WTC11 (cell line): ENCODE measurements around the gene WWP2. TPM values are rescaled to one million over a fixed set of nuclear protein-coding genes. Genes with fewer than 3 reads are reported as not detected.
A peak's percentile ranks its signal among the peaks of the same experiment; 100 is the strongest.
"Not testable (repeated sequence)": the region's sequence is repeated elsewhere in the genome, so short reads cannot be mapped to it uniquely, and the experiment has no call there.

Experiments
- ATAC-seq: fragments of 200-7000 bp; cut with Tn5 transposase; 2 replicates; pipeline ENCODE4 v1.10.0; 2021; ENCODE audit warnings: mild to moderate bottlenecking, moderate library complexity
- CTCF ChIA-PET: fragments of 300-600 bp; sonication (Branson Sonifier 250); formaldehyde crosslinking; loops from one replicate; lab custom pipeline; 2021; ENCODE audit warnings: antibody characterized with exemption; lab: Charles Lee
- POLR2A ChIA-PET: fragments of 350-600 bp; sonication (Branson Sonifier 250); formaldehyde crosslinking; loops from one replicate; lab custom pipeline; 2021; ENCODE audit warnings: antibody characterized with exemption; lab: Charles Lee
- DNase-seq: peaks from one replicate; pipeline ENCODE4 v3.0.0; 2021; ENCODE audit warnings: low spot score
- H3K27ac Mint-ChIP-seq: 2 replicates; pipeline ENCODE4 v1.8.0; 2021; ENCODE audit warnings: mixed read lengths
- H3K27me3 Mint-ChIP-seq: 2 replicates; pipeline ENCODE4 v1.8.0; 2021; ENCODE audit warnings: low read depth, mild to moderate bottlenecking, moderate library complexity, mixed read lengths
- H3K36me3 Mint-ChIP-seq: 2 replicates; pipeline ENCODE4 v1.8.0; 2021; ENCODE audit warnings: mixed read lengths
- H3K4me1 Mint-ChIP-seq: 2 replicates; pipeline ENCODE4 v1.8.0; 2022; ENCODE audit warnings: mixed read lengths
- H3K4me3 Mint-ChIP-seq: 2 replicates; pipeline ENCODE4 v1.8.0; 2021; ENCODE audit warnings: mild to moderate bottlenecking, moderate library complexity, mixed read lengths
- H3K9me3 Mint-ChIP-seq: 2 replicates; pipeline ENCODE4 v1.8.0; 2021; ENCODE audit warnings: mixed read lengths
- microRNA-seq: library from miRNA; unstranded; fragments of <30 nt; microRNA quantifications from one replicate; pipeline ENCODE4 v1.2.0, GENCODE V29; 2022; ENCODE audit warnings: borderline number of aligned reads
- total RNA-seq: library from RNA; stranded (reverse); gene quantifications from 3 replicates; pipeline ENCODE4 v1.2.3, GENCODE V29; 2021

The WWP2 gene
- total RNA-seq, 1 experiment from 2014 or later, result 39.1 TPM

DNA sequence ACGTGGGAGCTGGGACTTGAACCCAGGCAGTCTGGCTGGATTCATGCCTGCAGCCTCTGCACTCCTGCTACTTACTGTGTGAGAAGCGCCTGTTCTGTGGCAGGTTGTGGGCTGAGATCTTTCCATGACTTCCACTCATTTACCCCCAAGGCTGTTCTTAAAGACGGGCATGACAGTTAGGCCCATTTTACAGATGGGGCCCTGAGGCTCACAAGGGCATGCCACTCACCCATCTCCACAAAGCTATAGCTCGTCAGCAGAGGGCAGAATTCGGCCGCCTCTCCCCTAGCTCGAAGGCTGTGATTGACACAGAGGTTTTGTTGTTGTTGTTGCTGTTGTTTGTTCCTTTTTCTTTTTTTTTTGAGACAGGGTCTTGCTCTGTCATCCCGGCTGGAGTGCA lies 210.8 kb downstream of the WWP2 start:
- CTCF ChIA-PET, H3K4me1 Mint-ChIP-seq, H3K4me3 Mint-ChIP-seq, H3K27ac Mint-ChIP-seq, H3K27me3 Mint-ChIP-seq, H3K9me3 Mint-ChIP-seq, ATAC-seq, DNase-seq, H3K36me3 Mint-ChIP-seq, POLR2A ChIA-PET: not testable (repeated sequence)

DNA sequence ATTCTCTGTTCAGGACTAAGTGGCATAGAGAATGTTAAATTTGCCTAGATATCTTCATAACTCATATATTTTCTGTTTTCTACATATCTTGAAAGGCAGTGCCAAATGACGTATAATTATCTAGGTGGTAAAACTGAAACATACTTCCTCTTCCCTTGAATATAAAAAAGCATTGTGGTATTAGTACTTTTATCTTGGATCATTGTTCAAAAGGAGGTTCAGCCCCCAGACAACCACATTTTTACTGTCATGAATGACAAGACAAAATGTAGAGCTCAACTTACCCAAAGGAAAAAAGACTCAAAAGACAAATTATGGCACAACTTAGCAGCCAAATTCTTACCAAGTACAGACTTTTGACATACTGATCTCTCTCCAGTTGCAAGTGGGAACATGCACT lies 223.1 kb downstream of the WWP2 start:
- H3K4me1 Mint-ChIP-seq, H3K9me3 Mint-ChIP-seq, H3K4me3 Mint-ChIP-seq, CTCF ChIA-PET, DNase-seq, H3K27me3 Mint-ChIP-seq, ATAC-seq, H3K27ac Mint-ChIP-seq, H3K36me3 Mint-ChIP-seq, POLR2A ChIA-PET: not testable (repeated sequence)

Small RNA genes lying within 50 kb of the gene (microRNA-seq; reads per million reads assigned to microRNA genes)
- 1,618 reads per million, percentile 94 among the genes with 10 or more reads in this experiment for gene MIR140

Other genes starting within 250 kb of the WWP2 start
- gene NFAT5, start 196.4 kb upstream of the WWP2 start, total RNA-seq, result 23.2 to 23.7 TPM (median 23.5 TPM) in 3 replicates
- 32.6 to 38.9 TPM (median 34.7 TPM) in 3 replicates for gene NQO1, start 35.8 kb upstream of the WWP2 start, total RNA-seq
- gene NOB1, start 7.4 kb upstream of the WWP2 start, total RNA-seq, result 80.3 to 88.0 TPM (median 81.7 TPM) in 3 replicates
- gene CLEC18A, start 189.0 kb downstream of the WWP2 start, total RNA-seq, result 0.26 to 0.46 TPM (median 0.46 TPM) in 3 replicates